K562 (cell line): ENCODE results near the gene ZNF385D. TPM values are rescaled to one million over a fixed set of nuclear protein-coding genes. Genes with fewer than 3 reads are reported as not detected.

Experiments used
- ATAC-seq: fragments of 200-7000 bp; cut with Tn5 transposase; 3 replicates; pipeline ENCODE4 v1.9.1; 2020; ENCODE audit warnings: moderate library complexity
- BruUV-seq: library from RNA; stranded (reverse); fragments of 400-500 nt; replicated peaks from 2 replicates; lab custom pipeline; 2021; lab: Mats Ljungman, UMichigan
- CTCF ChIA-PET: fragments of 300-600 bp; formaldehyde crosslinking; extraction: SDS; loops from one replicate; lab custom pipeline; 2021; ENCODE audit warnings: low intra/inter-chr PET ratio; lab: Yijun Ruan, JAX
- POLR2A ChIA-PET: fragments of 300-600, 350-650 bp; sonication (Branson Sonifier 250); formaldehyde crosslinking; extraction: SDS; loops from one replicate; lab custom pipeline; 2021; ENCODE audit warnings: antibody characterized with exemption, inconsistent platforms; lab: Yijun Ruan, JAX
- DNase-seq, 4 experiments: peaks; one replicate each; pipeline versions ENCODE4 v3.0.0 to v3.0.0-alpha.2; 2011 to 2018; ENCODE audit warnings: low spot score in 3 of 4, mixed read lengths in 3 of 4; ENCODE audit errors: extremely low read depth in 1 of 4
- FAIRE-seq: peaks from 2 replicates; lab custom pipeline; 2011; peaks lifted over from hg19 to GRCh38; lab: Jason Lieb, UNC
- H2AFZ ChIP-seq: 2 replicates; pipeline ENCODE4 v1.6.0; 2011; ENCODE audit warnings: low read depth, low read length, control low read depth, inconsistent platforms
- H3K27ac ChIP-seq: fragments of 200-600 bp; 3 replicates; pipeline ENCODE4 v1.8.0; 2011; ENCODE audit warnings: low read depth, mild to moderate bottlenecking, control low read depth, inconsistent platforms, low read length, moderate library complexity, mixed read lengths; ENCODE audit errors: extremely low read depth
- H3K27me3 ChIP-seq, 2 experiments: fragments of 300-600 bp in 1 of 2; 2 replicates in 1 of 2; 3 replicates in 1 of 2; pipeline versions ENCODE4 v1.6.0 to v1.8.0; 2011; ENCODE audit warnings: inconsistent platforms in 2 of 2, low read length in 2 of 2, mild to moderate bottlenecking in 1 of 2, mixed read lengths in 1 of 2, moderate library complexity in 1 of 2; ENCODE audit not compliant: control insufficient read depth in 2 of 2, insufficient read depth in 2 of 2
- H3K36me3 ChIP-seq: fragments of 300-600 bp; 3 replicates; pipeline ENCODE4 v1.8.0; 2011; ENCODE audit warnings: mild to moderate bottlenecking, low read length, inconsistent platforms; ENCODE audit not compliant: control insufficient read depth, insufficient read depth
- H3K4me1 ChIP-seq, 2 experiments: fragments of 200-600 bp in 1 of 2; replicated peaks in 1 of 2; 2 replicates in 1 of 2; 3 replicates in 1 of 2; pipeline versions ENCODE4 v1.5.1 to v1.8.0; 2011; ENCODE audit warnings: inconsistent platforms in 2 of 2, low read length in 2 of 2, mild to moderate bottlenecking in 1 of 2, mixed read lengths in 1 of 2, moderate library complexity in 1 of 2; ENCODE audit not compliant: control insufficient read depth in 2 of 2, insufficient read depth in 2 of 2
- H3K4me2 ChIP-seq: 2 replicates; pipeline ENCODE4 v1.6.1; 2011; ENCODE audit warnings: low read length, control low read depth, inconsistent platforms, mixed read lengths; ENCODE audit not compliant: insufficient read depth
- H3K4me3 ChIP-seq: fragments of 200-600 bp; sonication (generic), shearing (Covaris generic); 2 replicates; pipeline ENCODE4 v1.5.1; 2016; ENCODE audit warnings: control low read depth, inconsistent platforms
- H3K79me2 ChIP-seq: fragments of 200-600 bp; 3 replicates; pipeline ENCODE4 v1.8.0; 2011; ENCODE audit warnings: low read length, inconsistent platforms; ENCODE audit not compliant: control insufficient read depth, insufficient read depth
- H3K9ac ChIP-seq, 2 experiments: 2 replicates each; pipeline versions ENCODE4 v1.6.0 to v1.6.1; 2011; ENCODE audit warnings: low read depth in 2 of 2, low read length in 2 of 2, control low read depth in 1 of 2, inconsistent platforms in 1 of 2, mild to moderate bottlenecking in 1 of 2, mixed read lengths in 1 of 2; ENCODE audit not compliant: insufficient read depth in 1 of 2
- H3K9me1 ChIP-seq: one replicate; pipeline ENCODE4 v1.6.0; 2011; ENCODE audit warnings: inconsistent platforms, mild to moderate bottlenecking, low read length, moderate library complexity; ENCODE audit not compliant: control insufficient read depth, insufficient read depth
- H3K9me3 ChIP-seq: replicated peaks from 2 replicates; pipeline ENCODE4 v1.5.1; 2011; ENCODE audit warnings: low read depth, low read length, inconsistent platforms; ENCODE audit not compliant: control insufficient read depth, insufficient read depth
- H4K20me1 ChIP-seq: replicated peaks from 2 replicates; pipeline ENCODE4 v1.6.1; 2011; ENCODE audit warnings: low read length, inconsistent platforms, mixed read lengths; ENCODE audit not compliant: control insufficient read depth, insufficient read depth
- CBFB ChIP-seq: sonication (generic); formaldehyde crosslinking; IDR thresholded peaks from 2 replicates; pipeline ENCODE4 v1.4.0; 2020; ENCODE audit warnings: mild to moderate bottlenecking, missing genetic modification reagents
- CLOCK ChIP-seq: fragments of 250-450 bp; sonication (Bioruptor Pico); IDR thresholded peaks from 2 replicates; pipeline ENCODE4 v1.4.0; 2020; ENCODE audit warnings: mild to moderate bottlenecking, moderate library complexity, borderline replicate concordance
- NBN ChIP-seq: fragments of 450-650 bp; IDR thresholded peaks from 2 replicates; pipeline ENCODE4 v1.6.1; 2016; ENCODE audit warnings: low read depth, mild to moderate bottlenecking
- RAD21 ChIP-seq, 2 experiments: fragments of 250-450 bp in 1 of 2; fragments of 450-650 bp in 1 of 2; sonication (Bioruptor Pico) in 1 of 2; formaldehyde crosslinking in 1 of 2; IDR thresholded peaks in 1 of 2; conservative IDR thresholded peaks in 1 of 2; 2 replicates each; pipeline versions ENCODE4 v1.4.0 to v1.8.0; 2020 to 2022; ENCODE audit warnings: mild to moderate bottlenecking in 2 of 2, moderate library complexity in 1 of 2
- RFX5 ChIP-seq: IDR thresholded peaks from 2 replicates; pipeline ENCODE4 v1.6.1; 2011; ENCODE audit warnings: low read depth, mild to moderate bottlenecking, improper control_type of control experiment, low read length
- SREBF1 ChIP-seq: fragments of 150-350 bp; IDR thresholded peaks from 2 replicates; pipeline ENCODE4 v1.6.1; 2014; ENCODE audit warnings: antibody characterized with exemption, low read depth, low read length, borderline replicate concordance
- TEAD4 ChIP-seq, 2 experiments: sonication (generic) in 1 of 2; formaldehyde crosslinking in 1 of 2; IDR thresholded peaks; 2 replicates each; pipeline versions ENCODE4 v1.6.1 to v1.8.0; 2012 to 2022; ENCODE audit warnings: borderline replicate concordance in 1 of 2, inconsistent platforms in 1 of 2, low read length in 1 of 2, mild to moderate bottlenecking in 1 of 2, missing genetic modification reagents in 1 of 2
- ZNF77 ChIP-seq: fragments of 250-450 bp; sonication (Bioruptor Pico); IDR thresholded peaks from 2 replicates; pipeline ENCODE4 v1.5.0; 2020
- WGBS: fragments of 100-300 bp; shearing (Covaris generic); methylation state at CpG from one replicate; pipeline ENCODE4 v1.1.6; 2016; ENCODE audit warnings: low coverage, mixed read lengths; ENCODE audit not compliant: insufficient coverage; ENCODE audit errors: missing lambda C conversion rate; 5-methylcytosine and 5-hydroxymethylcytosine counted together
- in situ Hi-C: fragments of 300-500 bp; cut with MboI; formaldehyde crosslinking; loops from 4 replicates; pipeline ENCODE4 v1.15.0; 2018; ENCODE audit warnings: inconsistent platforms, mixed read lengths
- intact Hi-C: fragments of 100-400 bp; cut with micrococcal nuclease; formaldehyde crosslinking; loops from 2 replicates; pipeline ENCODE4 v1.14.2; 2022
- polyA plus RNA-seq, 8 experiments: library from polyadenylated mRNA; depleted of rRNA in 4 of 8; stranded (reverse) in 5 of 8; unstranded in 3 of 8; fragments of >200 nt; fragmentation: Nextera tagmentation in 2 of 8; fragmentation: Illumina TruSeq in 1 of 8; extraction: Ambion mirVana in 2 of 8; extraction: Trizol in 1 of 8; gene quantifications; 2 replicates each; pipeline versions ENCODE4 v1.2.1 to v1.2.3, GENCODE V29; 2011 to 2014; ENCODE audit warnings: inconsistent platforms in 1 of 8, missing spikeins in 1 of 8
- total RNA-seq, 7 experiments: library from RNA; depleted of rRNA in 6 of 7; stranded (reverse); fragments of >200 nt in 6 of 7; fragmentation: Illumina TruSeq in 2 of 7; extraction: Trizol in 2 of 7; gene quantifications; 2 replicates each; pipeline versions ENCODE4 v1.2.1 to v1.2.3, GENCODE V29; 2011 to 2021; ENCODE audit warnings: low replicate concordance in 1 of 7
- TF ChIP-seq, protein P1 (sequence below): fragments of 250-450 bp; sonication (Bioruptor Pico); IDR thresholded peaks from 2 replicates; pipeline ENCODE4 v1.4.0; 2020; ENCODE audit warnings: mild to moderate bottlenecking, moderate library complexity

The ZNF385D gene
- total and polyA plus RNA-seq, 9 of the 15 experiments (the other 6 are each of a cell fraction or from before 2014, with no cell fraction given): 0.14 to 1.7 (median 0.51) TPM

DNA sequence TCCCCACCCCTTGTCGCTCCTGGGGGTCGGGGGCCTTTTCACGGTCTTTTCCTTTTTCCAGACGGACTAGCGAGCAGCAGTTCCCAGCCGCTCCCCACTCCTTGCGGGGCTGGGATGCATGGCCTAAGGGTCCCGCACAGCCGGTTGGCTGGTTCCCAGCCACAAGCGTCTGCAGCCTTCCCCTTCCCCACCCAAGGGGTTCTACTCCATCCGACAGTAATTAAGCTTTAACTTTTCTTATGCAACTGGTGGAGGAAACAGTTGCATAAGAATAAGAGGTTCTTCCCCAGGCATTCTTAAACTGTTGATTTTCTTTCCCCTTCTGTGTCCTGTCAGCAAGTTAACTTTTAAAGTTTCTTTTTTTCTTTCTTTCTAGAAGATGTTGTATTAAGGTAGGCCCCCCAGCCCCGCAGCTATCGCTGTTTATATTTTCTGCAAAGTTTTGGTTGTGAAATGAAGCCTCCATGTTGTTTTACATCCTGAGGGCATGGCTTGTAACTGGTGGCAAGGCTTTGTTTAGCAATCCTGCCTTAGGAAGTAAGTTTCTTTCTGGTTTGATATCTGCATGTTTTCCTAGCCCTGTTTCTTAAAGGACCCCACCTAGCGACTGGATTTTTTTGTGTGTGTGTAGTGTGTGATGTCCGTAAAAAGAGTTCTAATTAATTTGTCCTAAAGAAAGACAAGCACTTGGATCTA is 207.5 kb downstream of the ZNF385D start:
- FAIRE-seq (no peak), ATAC-seq (peak; percentile 64), DNase-seq (peak in 2 of 4 experiments; percentile 15 to 34)
- Histone ChIP-seq H3K27ac (peak overlapping the region; percentile 76), H3K79me2 (peaks cover 58% of the 10 kb centered on the region), H2AFZ (peak overlapping the region; percentile 78), H3K9ac (peak overlapping the region; percentile 66 to 87), H3K36me3 (no peaks in the 10 kb centered on the region), H3K9me3 (no peaks in the 10 kb centered on the region), H3K4me1 (no peaks in the 10 kb centered on the region; a peak in 1 of 5 replicates), H3K4me2 (peak overlapping the region; percentile 71), H3K4me3 (peak overlapping the region; percentile 50), H3K9me1 (no peaks in the 10 kb centered on the region), H4K20me1 (no peaks in the 10 kb centered on the region), H3K27me3 (no peaks in the 10 kb centered on the region)
- in situ Hi-C loops: no loop called here
- ChIA-PET CTCF (no interaction called here), POLR2A (no interaction called here)
- no TSS peak for BruUV-seq
- intact Hi-C loops: no loop called here
- under 1% methylated on average over 15 of the region's 15 CpGs for WGBS
- TF ChIP-seq RAD21 (CRISPR knock-in tag; conservative IDR thresholded peaks at IDR 0.05 in 1 of 2, IDR thresholded peaks at IDR 0.05 in 1 of 2) (peak in 1 of 2 experiments; percentile 17; a peak in 1 of 4 replicates), RFX5 (no peak), TEAD4 (IDR thresholded peaks at IDR 0.05; ENCODE audit: low read length) (no peak), TEAD4 (CRISPR knock-in tag; IDR thresholded peaks at IDR 0.05; ENCODE audit: borderline replicate concordance) (no peak), NBN (no peak), SREBF1 (no peak), ZNF77 (CRISPR knock-in tag) (no peak), CLOCK (CRISPR knock-in tag) (no peak), CBFB (CRISPR knock-in tag) (no peak)
- TF ChIP-seq, protein P1, sequence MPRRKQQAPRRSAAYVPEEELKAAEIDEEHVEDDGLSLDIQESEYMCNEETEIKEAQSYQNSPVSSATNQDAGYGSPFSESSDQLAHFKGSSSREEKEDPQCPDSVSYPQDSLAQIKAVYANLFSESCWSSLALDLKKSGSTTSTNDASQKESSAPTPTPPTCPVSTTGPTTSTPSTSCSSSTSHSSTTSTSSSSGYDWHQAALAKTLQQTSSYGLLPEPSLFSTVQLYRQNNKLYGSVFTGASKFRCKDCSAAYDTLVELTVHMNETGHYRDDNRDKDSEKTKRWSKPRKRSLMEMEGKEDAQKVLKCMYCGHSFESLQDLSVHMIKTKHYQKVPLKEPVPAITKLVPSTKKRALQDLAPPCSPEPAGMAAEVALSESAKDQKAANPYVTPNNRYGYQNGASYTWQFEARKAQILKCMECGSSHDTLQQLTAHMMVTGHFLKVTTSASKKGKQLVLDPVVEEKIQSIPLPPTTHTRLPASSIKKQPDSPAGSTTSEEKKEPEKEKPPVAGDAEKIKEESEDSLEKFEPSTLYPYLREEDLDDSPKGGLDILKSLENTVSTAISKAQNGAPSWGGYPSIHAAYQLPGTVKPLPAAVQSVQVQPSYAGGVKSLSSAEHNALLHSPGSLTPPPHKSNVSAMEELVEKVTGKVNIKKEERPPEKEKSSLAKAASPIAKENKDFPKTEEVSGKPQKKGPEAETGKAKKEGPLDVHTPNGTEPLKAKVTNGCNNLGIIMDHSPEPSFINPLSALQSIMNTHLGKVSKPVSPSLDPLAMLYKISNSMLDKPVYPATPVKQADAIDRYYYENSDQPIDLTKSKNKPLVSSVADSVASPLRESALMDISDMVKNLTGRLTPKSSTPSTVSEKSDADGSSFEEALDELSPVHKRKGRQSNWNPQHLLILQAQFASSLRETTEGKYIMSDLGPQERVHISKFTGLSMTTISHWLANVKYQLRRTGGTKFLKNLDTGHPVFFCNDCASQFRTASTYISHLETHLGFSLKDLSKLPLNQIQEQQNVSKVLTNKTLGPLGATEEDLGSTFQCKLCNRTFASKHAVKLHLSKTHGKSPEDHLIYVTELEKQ (CRISPR knock-in tag): no peak
